Caco-2 (cell line): ENCODE results near the gene FAAP20. TPM values are rescaled to one million over a fixed set of nuclear protein-coding genes. Genes with fewer than 3 reads are reported as not detected.

ENCODE experiments used
- BruUV-seq: library from RNA; stranded (reverse); fragments of 400-500 nt; replicated peaks from 2 replicates; lab custom pipeline; 2021; lab: Mats Ljungman, UMichigan
- CTCF ChIA-PET: fragments of 300-600 bp; sonication (Branson Sonifier 250); formaldehyde crosslinking; loops from one replicate; lab custom pipeline; 2022; ENCODE audit warnings: antibody characterized with exemption; lab: Charles Lee
- POLR2A ChIA-PET: fragments of 300-600 bp; sonication (Branson Sonifier 250); formaldehyde crosslinking; loops from one replicate; lab custom pipeline; 2022; ENCODE audit warnings: antibody characterized with exemption; lab: Charles Lee
- DNase-seq, 2 experiments: peaks; one replicate each; pipeline versions ENCODE4 v3.0.0 to v3.0.0-alpha.2; 2020 to 2022
- H3K27me3 ChIP-seq: replicated peaks from 2 replicates; pipeline ENCODE4 v1.6.0; 2011; ENCODE audit warnings: low read length; ENCODE audit not compliant: control insufficient read depth, insufficient read depth
- H3K36me3 ChIP-seq: 2 replicates; pipeline ENCODE4 v1.5.1; 2011; ENCODE audit warnings: low read length; ENCODE audit not compliant: control insufficient read depth, insufficient read depth
- H3K4me1 ChIP-seq: fragments of 250-450 bp; sonication (Bioruptor Pico); 2 replicates; pipeline ENCODE4 v1.5.1; 2020; ENCODE audit warnings: mild to moderate bottlenecking
- H3K4me3 ChIP-seq: 2 replicates; pipeline ENCODE4 v1.5.1; 2011; ENCODE audit warnings: low read depth, mild to moderate bottlenecking, control low read depth, low read length
- H3K9me3 ChIP-seq: fragments of 250-450 bp; sonication (Bioruptor Pico); 2 replicates; pipeline ENCODE4 v1.5.1; 2020; ENCODE audit warnings: mild to moderate bottlenecking, moderate library complexity
- H3K27ac Mint-ChIP-seq: one replicate; pipeline ENCODE4 v1.8.0; 2022; ENCODE audit warnings: mixed read lengths; ENCODE audit not compliant: unreplicated experiment
- H3K27me3 Mint-ChIP-seq: one replicate; pipeline ENCODE4 v1.8.0; 2022; ENCODE audit warnings: mixed read lengths; ENCODE audit not compliant: insufficient read depth, unreplicated experiment
- H3K36me3 Mint-ChIP-seq: one replicate; pipeline ENCODE4 v1.8.0; 2022; ENCODE audit warnings: mild to moderate bottlenecking, mixed read lengths; ENCODE audit not compliant: insufficient read depth, unreplicated experiment
- H3K4me1 Mint-ChIP-seq: one replicate; pipeline ENCODE4 v1.8.0; 2022; ENCODE audit warnings: low read depth, mixed read lengths; ENCODE audit not compliant: unreplicated experiment
- H3K4me3 Mint-ChIP-seq: one replicate; pipeline ENCODE4 v1.8.0; 2022; ENCODE audit warnings: mild to moderate bottlenecking, moderate library complexity, mixed read lengths; ENCODE audit not compliant: unreplicated experiment
- H3K9me3 Mint-ChIP-seq: one replicate; pipeline ENCODE4 v1.8.0; 2022; ENCODE audit warnings: mixed read lengths; ENCODE audit not compliant: unreplicated experiment
- CTCF ChIP-seq, 2 experiments: fragments of 200-600 bp in 1 of 2; IDR thresholded peaks; 1 replicate in 1 of 2; 2 replicates in 1 of 2; pipeline versions ENCODE4 v1.5.1 to v1.8.0; 2011 to 2022; ENCODE audit warnings: antibody characterized with exemption in 1 of 2, control low read depth in 1 of 2, inconsistent platforms in 1 of 2, low read depth in 1 of 2, low read length in 1 of 2, mild to moderate bottlenecking in 1 of 2, moderate library complexity in 1 of 2; ENCODE audit not compliant: insufficient read depth in 1 of 2, severe bottlenecking in 1 of 2, unreplicated experiment in 1 of 2
- intact Hi-C: fragments of 100-400 bp; cut with micrococcal nuclease; formaldehyde crosslinking; loops from one replicate; pipeline ENCODE4 v1.10.0; 2022; ENCODE audit not compliant: unreplicated experiment
- total RNA-seq: library from RNA; stranded (reverse); gene quantifications from 2 replicates; pipeline ENCODE4 v1.2.3, GENCODE V29; 2022

The FAAP20 gene
- total RNA-seq, 1 experiment from 2014 or later, result 72.4 TPM

GRCh38 chr1:2166695-2167094, 27.9 kb downstream of the FAAP20 start:
- intact Hi-C loops, result no loop called here
- no TSS peak for BruUV-seq
- Histone ChIP-seq H3K4me3 (no peak overlapping the region), H3K4me1 (no peaks in the 10 kb centered on the region), H3K9me3 (no peaks in the 10 kb centered on the region), H3K36me3 (peaks cover 2% of the 10 kb centered on the region; the same call in 1 of the 2 replicates), H3K27me3 (no peaks in the 10 kb centered on the region)
- no peaks in the 10 kb centered on the region for H3K4me1 Mint-ChIP-seq
- no peaks in the 10 kb centered on the region for H3K27me3 Mint-ChIP-seq
- TF ChIP-seq CTCF (IDR thresholded peaks at IDR 0.05; ENCODE audit: insufficient read depth in 1 of 2, low read depth in 1 of 2, low read length in 1 of 2, severe bottlenecking in 1 of 2, unreplicated experiment in 1 of 2), result no peak
- H3K27ac Mint-ChIP-seq, result no peak overlapping the region
- DNase-seq, result no peak
- ChIA-PET POLR2A (no interaction called here), CTCF (no interaction called here)
- peaks cover 13% of the 10 kb centered on the region for H3K36me3 Mint-ChIP-seq
- no peaks in the 10 kb centered on the region for H3K9me3 Mint-ChIP-seq
- H3K4me3 Mint-ChIP-seq, result no peak overlapping the region

- TF ChIP-seq CTCF (IDR thresholded peaks at IDR 0.05; ENCODE audit: insufficient read depth in 1 of 2, low read depth in 1 of 2, low read length in 1 of 2, severe bottlenecking in 1 of 2, unreplicated experiment in 1 of 2), result no peak
- no peaks in the 10 kb centered on the region for H3K9me3 ChIP-seq
- no peak overlapping the region for H3K4me3 ChIP-seq
- ChIA-PET POLR2A (no interaction called here), CTCF (no interaction called here)
- BruUV-seq, result no TSS peak
- no peaks in the 10 kb centered on the region for H3K4me1 ChIP-seq
- intact Hi-C loops, result no loop called here
- Mint-ChIP-seq H3K9me3 (no peaks in the 10 kb centered on the region), H3K27me3 (no peaks in the 10 kb centered on the region), H3K4me3 (no peak overlapping the region), H3K36me3 (peaks cover 13% of the 10 kb centered on the region), H3K4me1 (no peaks in the 10 kb centered on the region), H3K27ac (no peak overlapping the region)
- H3K36me3 ChIP-seq, result peaks cover 2% of the 10 kb centered on the region; the same call in 1 of the 2 replicates
- DNase-seq, result no peak
- H3K27me3 ChIP-seq, result no peaks in the 10 kb centered on the region
These were observed 28.3 kb downstream of the FAAP20 start for GRCh38 chr1:2166254-2166653.

- TF ChIP-seq CTCF (IDR thresholded peaks at IDR 0.05; ENCODE audit: insufficient read depth in 1 of 2, low read depth in 1 of 2, low read length in 1 of 2, severe bottlenecking in 1 of 2, unreplicated experiment in 1 of 2), result no peak
- Histone ChIP-seq H3K4me1 (no peaks in the 10 kb centered on the region), H3K27me3 (no peaks in the 10 kb centered on the region), H3K9me3 (no peaks in the 10 kb centered on the region), H3K4me3 (no peak overlapping the region), H3K36me3 (peaks cover 2% of the 10 kb centered on the region; the same call in 1 of the 2 replicates)
- ChIA-PET CTCF (no interaction called here), POLR2A (no interaction called here)
- Mint-ChIP-seq H3K36me3 (peaks cover 16% of the 10 kb centered on the region), H3K4me1 (no peaks in the 10 kb centered on the region), H3K9me3 (no peaks in the 10 kb centered on the region), H3K27me3 (no peaks in the 10 kb centered on the region), H3K4me3 (no peak overlapping the region), H3K27ac (no peak overlapping the region)
- no peak for DNase-seq
- BruUV-seq, result no TSS peak
- intact Hi-C loops, result no loop called here
These were observed 28.9 kb downstream of the FAAP20 start for GRCh38 chr1:2165646-2166045.
